Measurements from ENCODE around the gene OR2G6.

- TF ChIP-seq CTCF (IDR thresholded peaks at IDR 0.05) (no peak), POLR2A (IDR thresholded peaks at IDR 0.05) (no peak), POLR2AphosphoS5 (IDR thresholded peaks at IDR 0.05) (no peak), EP300 (IDR thresholded peaks at IDR 0.05) (no peak)
Observed at GRCh38 chr1:248576260-248576980, 68.5 kb downstream of the OR2G6 start.
